GM18502 (cell line): ENCODE measurements around the gene CLCN5.

Experiments used
- ATAC-seq: cut with Tn5 transposase; IDR thresholded peaks from one replicate; pipeline ENCODE4 v1.9.1; 2021; ENCODE audit warnings: mild to moderate bottlenecking; ENCODE audit not compliant: unreplicated experiment, poor library complexity

Gene CLCN5

DNA sequence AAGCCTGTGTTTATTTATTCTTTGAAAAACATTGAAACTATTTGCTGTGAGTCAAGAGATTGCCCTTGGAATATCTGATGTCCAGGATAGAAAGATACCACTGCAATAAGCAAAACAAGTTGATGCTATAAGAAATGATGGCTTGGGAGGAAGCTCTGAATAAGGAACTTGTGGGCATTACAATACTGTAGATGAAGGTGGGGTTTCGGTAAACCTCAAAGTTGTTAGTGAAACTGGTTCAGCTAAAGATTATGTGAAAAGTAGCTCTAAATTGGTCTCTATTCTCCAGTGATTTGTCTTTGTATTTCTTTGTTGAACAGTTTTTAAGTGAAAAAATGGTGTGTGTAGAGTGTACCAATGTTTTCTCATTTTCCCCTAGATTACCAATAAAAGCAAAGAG, 149.7 kb downstream of the CLCN5 start:
- no peak for ATAC-seq

- no peak for ATAC-seq
Measured at GRCh38 chrX:50073601-50074000, 151.2 kb downstream of the CLCN5 start.

GRCh38 chrX:50075630-50076339, 153.4 kb downstream of the CLCN5 start:
- peak; percentile 58 for ATAC-seq

DNA sequence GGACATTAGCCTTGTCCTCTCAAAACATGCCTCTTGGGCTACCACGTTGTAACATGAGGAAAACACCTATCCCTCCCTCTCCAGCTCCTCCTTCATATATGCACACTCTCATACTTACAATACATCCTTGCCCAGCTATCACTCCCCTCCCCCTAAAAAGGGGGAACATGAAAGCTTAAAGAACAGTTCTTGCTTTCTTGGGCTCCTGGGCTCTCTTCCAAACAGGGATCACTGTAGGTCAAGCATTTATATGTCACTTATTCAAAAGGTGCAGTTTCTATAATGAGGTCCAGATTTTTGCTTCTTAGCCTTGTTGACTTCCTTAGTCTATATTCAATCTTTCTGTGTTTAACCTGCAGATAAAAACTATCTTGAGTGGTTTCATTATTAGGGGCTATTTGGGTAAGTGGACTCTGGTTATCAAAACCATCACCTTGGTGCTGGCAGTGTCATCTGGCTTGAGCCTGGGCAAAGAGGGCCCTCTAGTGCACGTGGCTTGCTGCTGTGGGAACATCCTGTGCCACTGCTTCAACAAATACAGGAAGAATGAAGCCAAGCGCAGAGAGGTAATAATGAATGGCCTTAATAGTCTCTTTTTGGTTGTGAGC, 159.0 kb downstream of the CLCN5 start:
- ATAC-seq: peak; percentile 52

DNA sequence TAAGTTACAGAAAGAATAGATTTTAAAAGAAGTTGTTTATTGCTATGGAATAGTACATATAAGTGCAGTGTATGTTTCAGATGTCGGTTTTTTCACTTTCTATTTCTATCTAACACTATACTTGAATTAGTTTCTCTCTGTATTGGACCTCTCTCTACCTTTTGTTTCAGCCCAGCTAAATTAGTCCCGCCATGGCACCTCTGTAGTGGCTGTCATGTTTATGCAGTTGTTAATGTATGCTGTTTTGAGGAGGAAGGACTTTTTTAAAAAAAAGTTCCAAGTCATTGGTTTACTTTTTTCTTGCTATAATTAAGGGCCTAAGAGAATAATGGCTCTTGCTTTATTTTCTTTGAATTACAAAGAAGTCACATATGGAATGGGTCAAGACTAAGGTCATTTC, 160.3 kb downstream of the CLCN5 start:
- no peak for ATAC-seq

- no peak for ATAC-seq
Measured at GRCh38 chrX:50088645-50089044, 166.2 kb downstream of the CLCN5 start.

- ATAC-seq: no peak
Measured at GRCh38 chrX:50093625-50094024, 171.2 kb downstream of the CLCN5 start.

- no peak for ATAC-seq
Measured at GRCh38 chrX:50097071-50097470, 174.7 kb downstream of the CLCN5 start.

DNA sequence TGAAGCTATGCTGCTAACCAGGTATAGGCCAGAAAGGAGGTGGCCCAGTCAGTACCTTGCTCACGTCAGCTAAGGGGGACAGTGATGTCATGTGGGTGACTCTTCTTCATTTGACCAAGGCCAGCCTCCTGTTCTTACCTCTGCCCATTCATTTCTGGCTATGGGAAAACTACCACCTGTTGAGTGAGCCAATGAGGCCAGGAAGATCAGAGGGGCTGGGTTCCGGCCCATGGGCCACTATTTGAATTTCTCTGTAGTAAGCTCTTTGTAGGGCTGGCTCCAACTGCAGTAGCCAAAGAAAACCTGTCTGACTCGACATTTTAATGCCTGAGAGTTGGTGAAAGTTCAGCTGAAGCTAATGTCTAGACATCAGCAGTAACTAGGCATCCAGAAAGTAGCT, 175.8 kb downstream of the CLCN5 start:
- no peak for ATAC-seq

DNA sequence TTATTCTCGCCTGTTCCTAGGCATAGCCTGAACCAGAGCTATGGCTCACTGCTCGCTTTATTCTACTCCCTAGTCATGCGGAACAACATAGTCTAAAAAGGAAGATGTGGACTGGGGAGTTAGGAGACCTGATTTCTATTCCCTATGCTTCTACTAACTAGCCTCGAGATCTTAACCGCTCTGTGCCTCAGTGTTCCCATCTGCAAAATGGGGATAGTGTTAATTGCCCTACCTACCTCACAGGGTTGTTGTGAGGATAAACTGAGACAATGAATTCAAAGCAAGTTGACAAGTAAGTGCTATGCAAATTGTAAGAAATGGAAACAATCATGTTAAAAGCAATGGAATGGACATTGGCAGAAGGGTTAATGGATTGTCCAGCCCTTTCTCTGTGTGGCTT, 176.4 kb downstream of the CLCN5 start:
- no peak for ATAC-seq

DNA sequence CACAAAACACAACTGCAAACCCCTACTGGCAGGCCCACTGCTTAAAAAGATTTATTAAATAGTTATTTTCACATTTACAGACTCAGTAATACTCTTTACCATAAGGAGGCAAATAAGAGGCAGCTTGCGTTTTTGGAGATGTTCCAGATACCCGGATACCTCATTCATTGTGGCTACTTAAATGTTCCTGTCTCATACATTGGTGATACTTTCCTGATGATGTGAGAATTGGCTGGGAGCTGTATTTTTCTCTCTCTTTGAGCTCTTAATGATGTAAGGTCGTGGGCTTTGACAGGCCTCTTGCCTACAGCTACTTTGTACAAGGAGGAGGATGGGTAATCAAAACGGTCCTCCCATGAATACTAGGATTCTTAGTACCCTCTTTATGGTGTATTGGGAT, 176.9 kb downstream of the CLCN5 start:
- ATAC-seq: no peak

- peak; percentile 58 for ATAC-seq
Measured at GRCh38 chrX:50100188-50100587, 177.8 kb downstream of the CLCN5 start.

GRCh38 chrX:50103176-50103575, 180.8 kb downstream of the CLCN5 start:
- no peak for ATAC-seq

GRCh38 chrX:50103866-50104566, 181.6 kb downstream of the CLCN5 start:
- ATAC-seq: no peak

GRCh38 chrX:50106051-50106675, 183.8 kb downstream of the CLCN5 start:
- ATAC-seq: no peak

DNA sequence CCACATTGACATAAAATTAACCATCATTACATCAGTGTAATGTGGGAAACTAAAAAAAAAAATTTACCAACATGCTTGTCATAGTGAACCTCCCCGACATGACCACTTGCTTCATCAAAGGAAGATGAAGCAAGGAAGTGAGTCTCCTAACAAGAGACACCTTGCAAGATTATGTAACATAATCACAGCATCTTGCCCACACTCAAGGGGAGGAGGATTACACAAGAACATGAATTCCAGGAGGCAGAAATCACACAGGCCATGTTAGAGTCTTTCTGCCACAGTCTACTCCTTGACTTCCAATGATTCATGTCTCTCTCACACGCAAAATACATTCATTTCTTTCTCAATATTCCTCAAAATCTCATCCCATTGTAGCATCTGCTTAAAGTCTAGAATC, 185.1 kb downstream of the CLCN5 start:
- ATAC-seq: no peak

- no peak for ATAC-seq
Measured at GRCh38 chrX:50108264-50108663, 185.9 kb downstream of the CLCN5 start.

DNA sequence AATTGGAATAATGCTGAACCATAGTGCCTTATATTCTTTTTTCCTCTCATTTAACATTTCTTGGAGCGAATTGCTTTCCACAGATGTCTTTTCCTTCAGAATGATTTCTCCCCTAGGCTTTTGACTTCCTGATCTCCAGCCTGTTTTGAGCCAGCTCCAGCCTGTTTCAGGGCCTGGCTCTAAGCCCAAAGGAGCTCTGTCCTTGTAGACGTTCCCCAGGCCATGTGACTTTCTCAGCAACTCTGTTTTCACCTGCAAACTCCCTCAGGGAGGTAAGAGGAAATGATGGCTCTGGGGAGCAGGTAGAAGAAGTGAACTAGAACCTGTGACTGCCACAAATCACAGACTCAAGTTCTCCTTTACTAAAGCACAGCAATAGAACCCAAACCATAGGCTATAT, 189.3 kb downstream of the CLCN5 start:
- ATAC-seq: no peak

DNA sequence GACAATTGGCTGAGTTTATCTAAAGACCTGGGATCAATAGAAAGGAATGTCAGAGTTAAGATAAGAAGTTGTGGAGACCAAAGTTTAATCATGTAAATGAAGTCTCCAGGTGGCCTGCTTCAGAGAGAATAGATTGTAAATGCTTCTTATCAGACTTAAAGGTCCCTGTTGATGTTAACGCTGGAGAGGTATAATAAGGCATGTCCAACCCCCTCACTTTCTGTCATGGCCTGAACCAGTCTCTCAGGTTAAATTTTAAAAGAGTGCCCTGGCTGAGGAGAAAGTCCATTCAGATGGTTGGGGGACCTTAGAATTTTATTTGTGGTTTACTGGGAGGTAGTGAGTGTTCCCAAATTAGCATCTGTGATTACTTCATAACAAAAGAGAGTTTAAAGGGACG, 191.7 kb downstream of the CLCN5 start:
- ATAC-seq: no peak

DNA sequence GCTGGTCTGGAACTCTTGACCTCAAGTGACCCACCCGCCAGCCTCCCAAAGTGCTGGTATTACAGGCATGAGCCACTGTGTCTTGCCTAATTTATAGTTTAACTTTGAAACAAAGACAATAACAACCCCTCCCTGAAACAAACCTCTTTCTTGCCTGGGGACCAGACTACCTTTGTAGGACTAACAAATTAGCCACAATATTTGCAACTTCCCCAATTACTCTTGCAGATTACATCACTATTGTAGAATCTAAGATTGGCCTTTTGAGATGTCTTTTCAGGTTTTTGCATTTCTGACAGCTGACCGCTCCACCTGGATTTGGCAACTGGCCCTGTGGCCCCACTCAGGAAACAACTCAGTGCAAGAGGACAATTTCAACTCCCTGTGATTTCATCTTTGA, 193.6 kb downstream of the CLCN5 start:
- no peak for ATAC-seq

GRCh38 chrX:50117476-50117875, 195.1 kb downstream of the CLCN5 start:
- ATAC-seq: peak; percentile 64
